Measurements from ENCODE around the gene NSF.
A peak's percentile ranks its signal among the peaks of the same experiment; 100 is the strongest.
"Not testable (repeated sequence)": the region's sequence is repeated elsewhere in the genome, so short reads cannot be mapped to it uniquely, and the experiment has no call there.

NSF gene

DNA sequence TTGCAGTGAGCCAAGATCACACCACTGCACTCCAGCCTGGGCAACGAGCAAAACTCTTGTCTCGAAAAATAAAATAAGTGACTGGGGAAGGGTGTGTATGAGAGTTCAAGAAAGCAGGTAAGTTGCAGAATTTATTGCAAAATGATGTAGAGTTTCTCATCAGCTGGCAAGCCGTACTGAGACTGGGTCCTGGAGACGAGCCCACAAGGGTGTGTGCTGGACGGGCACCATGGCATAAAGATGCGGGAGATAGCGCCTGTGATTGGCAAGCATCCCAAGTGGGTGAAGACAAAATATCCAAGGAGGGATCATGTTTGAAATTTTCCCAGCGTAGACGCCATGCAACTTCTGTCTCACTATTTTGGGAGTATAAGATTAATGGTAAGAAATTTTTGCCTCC lies 168.7 kb downstream of the NSF start:
- no peak for DNase-seq

DNA sequence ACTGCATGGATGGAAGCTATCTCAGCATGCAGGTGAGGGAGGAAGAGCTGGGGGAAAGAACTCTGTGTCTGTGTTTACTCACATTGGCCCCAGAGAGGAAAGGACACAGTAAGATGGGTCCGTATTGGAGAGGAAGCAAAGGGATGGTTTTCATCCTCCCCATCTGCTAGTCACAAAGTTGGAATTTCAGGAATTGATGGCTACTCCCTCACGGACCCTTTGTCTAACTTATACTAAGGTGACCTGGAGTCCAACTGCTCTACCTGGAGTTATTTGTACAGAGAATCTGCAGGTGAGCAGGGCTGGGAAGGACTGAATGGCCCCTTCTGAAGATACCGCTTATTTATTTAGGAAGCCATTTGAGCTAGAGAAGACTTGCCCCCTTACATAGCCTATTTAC lies 172.9 kb downstream of the NSF start:
- no peak for DNase-seq

DNA sequence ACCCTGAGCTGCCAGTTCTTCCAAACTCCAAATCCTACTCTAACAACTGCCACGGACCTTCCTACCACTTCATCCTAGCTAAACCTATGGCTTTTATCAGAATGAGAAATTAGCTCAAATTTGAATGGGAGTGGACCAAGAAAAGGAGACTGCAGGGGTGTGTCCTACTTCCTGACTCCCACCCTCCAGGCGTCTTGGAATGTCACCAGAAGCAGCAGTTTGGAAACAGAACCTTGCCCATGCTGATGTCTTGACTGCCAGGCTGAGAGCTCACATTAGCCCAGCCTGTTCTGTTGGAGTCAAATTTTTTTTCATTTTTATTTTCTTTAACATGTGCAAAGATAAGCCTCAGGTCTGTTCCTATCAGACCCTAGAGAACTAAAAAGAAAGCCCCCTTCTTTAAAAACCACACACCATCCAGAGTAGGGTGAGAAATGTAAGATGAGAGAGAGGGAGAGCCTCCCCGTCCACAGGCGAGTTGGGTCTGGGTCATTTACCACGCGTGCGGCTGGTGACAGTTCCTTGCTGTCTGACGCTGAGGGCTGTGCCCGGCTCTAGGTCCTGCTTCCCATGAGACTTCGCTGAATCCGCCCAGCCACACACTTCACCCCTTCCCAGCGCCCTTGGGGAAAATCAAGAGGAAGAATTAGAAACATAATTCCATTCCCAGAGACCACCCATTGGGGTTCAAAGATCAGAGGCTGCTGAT lies 173.7 kb downstream of the NSF start:
- no peak for DNase-seq

DNA sequence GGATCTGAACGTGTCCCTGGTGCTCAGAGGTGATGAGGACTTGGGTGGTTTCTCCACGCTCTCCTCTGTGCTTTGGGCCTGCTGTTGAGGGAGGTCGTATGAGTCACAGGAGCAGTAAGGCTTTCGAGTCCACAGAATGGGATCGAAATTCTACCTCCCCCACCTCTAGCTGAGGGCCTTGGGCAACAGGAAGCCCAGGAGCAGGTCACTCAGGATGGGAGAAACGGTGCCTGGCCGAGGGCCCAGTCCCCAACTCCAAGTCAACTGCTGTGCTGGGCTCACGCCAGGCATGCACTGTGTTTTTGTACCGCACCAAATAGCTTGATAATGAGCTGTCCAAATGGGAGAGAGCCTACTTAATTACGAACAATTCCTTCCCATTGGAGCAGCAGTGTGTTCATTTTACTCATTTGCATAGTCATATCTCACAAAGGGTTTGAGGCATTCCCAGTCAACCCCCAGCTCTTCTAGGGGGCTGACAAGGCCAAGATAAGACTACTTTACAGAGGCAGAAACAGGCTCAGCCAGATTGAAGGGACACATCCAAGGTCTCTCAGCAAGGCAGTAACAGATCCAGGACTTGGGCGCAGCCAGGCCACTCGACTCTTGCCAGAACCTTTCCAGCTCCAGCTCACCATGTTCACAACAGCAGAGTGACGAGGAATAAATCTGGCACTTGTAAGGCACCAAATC lies 174.4 kb downstream of the NSF start:
- no peak for DNase-seq

DNA sequence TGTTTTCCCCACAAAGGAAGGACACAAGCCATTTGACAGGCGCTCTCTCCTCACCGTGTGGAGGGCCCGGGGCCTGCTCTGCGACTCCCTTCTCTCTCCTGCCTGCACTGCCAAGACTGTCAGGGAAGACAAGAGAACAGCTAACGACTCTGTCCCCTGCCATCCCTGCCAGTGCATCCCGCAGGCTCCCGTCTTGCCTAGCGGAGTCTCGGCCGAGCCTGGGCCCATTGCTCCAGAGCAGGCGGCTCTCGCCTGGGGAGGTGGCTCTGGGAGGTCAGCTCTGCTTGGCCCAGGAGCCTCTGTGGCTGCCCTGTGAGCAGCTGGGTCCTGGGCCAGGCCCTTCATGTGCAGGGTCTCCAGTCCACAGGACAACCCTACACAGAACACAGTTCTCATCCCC lies 175.0 kb downstream of the NSF start:
- DNase-seq = no peak

DNA sequence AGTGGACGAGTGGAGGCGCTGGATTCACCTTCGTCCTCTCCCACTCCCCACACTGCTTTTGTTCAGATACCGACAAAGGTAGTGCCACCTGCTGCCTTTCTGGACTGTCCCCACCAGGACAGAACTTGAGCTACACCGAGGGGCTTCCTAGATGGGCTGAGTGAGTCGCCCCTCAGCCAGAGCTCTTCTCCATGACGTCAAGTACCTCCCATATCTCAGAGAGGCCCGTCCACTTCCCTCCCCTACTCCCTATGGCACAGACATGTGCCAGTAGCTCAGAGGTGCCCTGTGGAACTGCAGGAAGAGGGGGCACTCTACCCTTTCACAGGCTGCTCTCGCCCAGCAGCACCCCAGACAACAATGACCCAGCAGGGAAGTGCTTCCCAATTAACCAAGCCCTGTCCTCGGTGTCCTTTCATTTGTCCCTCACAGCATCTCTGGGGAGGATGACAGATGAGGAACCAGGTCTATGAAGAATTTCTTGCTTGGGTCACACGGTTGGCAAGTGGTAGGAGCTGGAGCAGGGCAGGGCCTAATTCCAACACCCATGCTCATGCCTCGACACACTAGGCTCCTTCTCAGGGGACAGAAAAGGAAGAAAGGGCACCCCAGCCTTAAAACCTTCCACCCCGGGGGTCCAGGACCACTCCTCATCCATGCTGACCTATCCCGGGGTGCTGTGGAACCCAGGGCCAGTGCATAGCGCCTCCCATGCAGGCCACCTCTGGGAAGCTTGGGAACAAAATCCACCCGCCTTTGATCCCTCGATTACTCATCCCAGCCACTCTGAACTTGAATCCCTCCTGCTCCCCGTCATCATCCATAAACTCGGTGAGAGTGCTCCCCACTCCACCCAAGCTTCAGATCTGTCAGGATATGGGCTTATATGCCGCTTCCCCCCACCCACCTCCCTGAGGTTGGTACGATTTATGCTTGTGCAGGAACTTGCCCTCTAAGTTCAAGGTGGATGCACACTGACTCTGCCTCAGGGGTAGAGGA lies 176.3 kb downstream of the NSF start:
- no peak for DNase-seq

DNA sequence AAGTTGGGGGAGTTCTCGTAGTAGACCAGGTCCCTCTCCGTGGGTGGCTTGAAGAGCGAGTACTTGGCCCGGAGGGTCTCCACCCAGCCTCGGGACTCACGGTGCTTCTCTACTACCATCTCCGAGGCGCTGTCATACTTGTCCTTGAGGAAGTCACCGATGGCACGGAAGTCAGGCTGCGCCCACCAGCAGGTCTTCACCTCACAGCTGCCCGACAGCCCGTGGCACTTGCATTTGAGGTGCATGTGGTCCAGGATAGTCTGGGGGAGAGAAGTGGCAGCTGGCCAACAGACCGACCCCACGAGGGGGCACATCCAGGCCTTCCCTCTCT lies 178.0 kb downstream of the NSF start:
- DNase-seq = no peak

DNA sequence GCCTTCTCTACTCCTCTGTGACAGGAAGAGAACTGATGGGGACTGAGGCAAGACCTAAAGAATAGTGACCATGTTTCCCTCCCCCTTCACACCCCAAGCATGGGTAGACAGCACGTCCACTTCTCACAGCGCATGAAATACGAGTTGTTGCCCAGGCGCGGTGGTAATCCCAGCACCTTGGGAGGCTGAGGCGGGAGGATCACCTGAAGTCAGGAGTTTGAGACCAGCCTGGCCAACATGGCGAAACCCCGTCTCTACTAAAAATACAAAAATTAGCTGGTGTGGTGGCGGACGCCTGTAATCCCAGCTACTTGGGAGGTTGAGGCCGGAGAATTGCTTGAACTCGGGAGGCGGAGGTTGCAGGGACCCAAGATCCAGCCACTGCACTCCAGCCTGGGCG lies 178.4 kb downstream of the NSF start:
- not testable (repeated sequence) for DNase-seq

DNA sequence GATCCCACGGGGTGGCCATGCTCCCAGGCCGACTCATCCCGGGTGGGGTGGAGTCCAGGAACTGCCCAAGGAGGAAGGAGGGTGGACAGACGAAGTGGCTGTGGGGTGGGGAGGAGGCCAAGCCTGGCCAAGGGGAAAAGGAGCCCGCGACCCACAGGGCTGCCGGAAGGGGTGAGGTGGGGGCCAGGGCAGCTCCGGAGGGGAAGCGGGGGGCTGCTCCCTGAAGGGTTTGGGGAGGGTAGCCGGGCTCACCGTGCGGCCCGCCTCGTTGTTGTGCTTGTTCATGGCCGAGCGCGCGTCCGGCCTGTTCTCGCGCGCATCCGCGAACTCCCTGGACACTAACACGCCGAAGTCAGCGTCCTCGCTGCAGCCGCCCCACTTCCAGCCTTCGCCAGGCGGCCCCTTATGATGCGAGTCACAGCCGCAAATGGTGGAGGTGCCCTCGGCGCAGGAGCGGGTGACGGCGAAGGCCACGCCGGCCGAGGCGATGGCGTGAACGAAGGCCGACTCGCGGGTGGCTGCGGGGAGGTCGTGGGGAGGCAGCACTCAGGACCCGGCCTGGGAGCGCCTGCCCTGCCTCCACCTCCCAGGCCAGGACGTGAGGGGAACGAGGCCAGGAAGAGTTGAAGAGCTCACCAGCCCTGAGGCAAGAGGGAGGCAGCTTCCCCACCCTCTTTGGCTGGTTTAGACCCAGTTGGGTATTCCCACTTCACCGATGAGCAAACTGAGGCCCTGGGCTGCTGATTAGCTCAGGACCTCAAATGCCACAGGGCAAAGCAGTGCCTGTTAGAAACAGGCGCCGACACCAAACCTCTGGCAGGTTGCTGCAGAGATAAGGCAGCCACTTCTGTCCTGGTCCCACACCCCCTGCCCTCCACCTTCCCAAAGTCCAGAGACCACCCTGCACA lies 179.3 kb downstream of the NSF start:
- DNase-seq = no peak

DNA sequence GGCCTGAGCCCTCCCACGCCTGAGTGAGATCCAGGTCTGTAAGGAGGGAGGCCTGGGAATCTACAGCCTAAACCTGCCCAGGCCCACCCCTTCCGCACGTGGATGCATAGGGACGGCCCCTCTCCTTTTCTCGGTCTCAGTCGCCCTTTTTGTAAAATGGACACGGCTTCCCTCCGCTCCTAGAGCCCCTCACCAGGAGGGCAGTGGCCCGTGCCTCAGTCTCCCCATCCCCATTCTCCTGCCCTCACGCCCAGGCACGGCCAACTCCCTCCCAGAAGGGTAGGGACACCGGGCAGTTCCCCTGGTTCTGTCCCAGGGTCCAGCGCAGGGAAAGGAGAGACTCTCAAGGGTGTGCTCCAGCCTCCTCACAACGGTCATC lies 180.0 kb downstream of the NSF start:
- DNase-seq = no peak

DNA sequence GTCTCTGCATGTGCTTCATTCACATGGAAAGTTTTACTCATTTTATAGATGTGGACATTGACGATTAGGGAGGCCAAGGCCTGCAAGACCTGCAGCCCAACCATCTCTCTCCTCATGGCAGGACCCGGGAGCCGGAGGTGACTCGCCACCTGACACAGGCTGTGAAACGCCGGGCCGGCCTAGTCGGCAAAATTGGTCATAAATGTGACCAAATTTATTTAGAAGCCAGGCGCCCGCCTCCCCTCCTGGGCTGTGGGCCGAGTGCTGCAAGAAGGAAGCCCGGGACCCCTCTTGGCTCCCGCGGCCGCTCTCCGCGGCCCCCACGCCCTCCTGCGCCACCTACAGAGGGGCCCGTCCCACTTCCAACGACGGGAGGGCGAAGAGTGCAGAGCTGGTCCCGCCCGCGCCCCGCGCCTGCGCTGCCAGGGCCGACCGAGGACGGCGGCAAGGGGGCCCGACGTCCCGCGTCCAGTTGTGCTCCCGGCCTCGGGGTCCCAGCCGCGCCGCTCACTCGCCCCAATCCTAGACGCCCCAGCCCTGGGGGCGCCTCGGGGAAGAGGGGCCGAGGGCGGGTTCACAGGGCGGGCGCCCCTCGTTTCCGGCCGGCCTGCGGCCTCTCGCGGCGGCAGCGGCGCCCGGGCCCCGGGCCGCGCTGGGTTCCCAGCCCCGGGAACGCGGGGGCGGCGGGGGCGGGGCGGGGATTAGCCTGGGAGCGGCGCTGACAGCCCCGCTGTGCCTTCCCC lies 180.5 kb downstream of the NSF start:
- DNase-seq = peak in 1 of 2 donors; percentile 20

DNA sequence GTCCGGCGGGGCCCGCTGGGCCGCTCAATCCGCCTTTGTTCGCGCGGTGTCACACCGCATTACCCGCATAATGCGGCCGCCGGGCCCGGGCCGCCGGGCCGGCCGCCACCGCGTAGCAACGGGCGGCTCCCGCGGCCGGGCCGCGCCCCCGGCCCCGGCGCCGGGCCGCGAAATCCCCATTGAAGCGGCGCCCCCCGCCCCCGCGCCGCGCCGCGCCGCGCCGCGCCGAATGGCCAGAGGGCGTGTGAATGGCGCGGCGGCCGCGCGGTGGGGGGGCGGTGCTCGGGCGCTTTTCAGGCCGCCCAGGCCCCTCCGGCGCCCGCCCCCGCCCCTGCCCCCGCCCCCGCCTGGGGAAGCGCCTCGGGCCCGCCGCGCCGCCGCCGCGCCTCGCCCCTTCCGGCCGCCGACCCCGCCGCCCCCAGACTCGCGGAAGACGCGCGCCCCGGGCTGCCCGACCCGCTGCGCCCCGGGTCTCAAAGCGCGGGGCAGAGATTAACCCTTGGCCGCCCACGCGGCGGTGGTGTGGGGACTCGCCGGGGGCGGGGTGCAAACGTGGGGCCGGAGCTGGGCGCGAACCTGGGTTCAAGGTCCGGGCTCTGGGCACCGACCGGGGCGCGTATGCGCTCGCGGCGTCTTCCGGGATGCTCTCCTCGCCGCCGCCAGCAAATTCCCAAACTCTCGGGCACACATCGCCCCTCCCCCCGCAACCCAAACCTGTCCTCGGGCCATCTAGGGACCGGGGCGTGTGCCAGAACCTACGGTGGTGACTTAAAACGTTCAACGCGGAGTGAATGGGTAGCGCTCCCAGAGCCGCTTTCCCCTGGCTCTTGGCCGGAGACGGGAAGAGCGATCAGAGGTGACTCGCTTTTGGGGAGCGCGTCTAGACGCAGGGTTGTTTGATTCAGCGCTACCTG lies 181.3 kb downstream of the NSF start:
- DNase-seq = no peak

DNA sequence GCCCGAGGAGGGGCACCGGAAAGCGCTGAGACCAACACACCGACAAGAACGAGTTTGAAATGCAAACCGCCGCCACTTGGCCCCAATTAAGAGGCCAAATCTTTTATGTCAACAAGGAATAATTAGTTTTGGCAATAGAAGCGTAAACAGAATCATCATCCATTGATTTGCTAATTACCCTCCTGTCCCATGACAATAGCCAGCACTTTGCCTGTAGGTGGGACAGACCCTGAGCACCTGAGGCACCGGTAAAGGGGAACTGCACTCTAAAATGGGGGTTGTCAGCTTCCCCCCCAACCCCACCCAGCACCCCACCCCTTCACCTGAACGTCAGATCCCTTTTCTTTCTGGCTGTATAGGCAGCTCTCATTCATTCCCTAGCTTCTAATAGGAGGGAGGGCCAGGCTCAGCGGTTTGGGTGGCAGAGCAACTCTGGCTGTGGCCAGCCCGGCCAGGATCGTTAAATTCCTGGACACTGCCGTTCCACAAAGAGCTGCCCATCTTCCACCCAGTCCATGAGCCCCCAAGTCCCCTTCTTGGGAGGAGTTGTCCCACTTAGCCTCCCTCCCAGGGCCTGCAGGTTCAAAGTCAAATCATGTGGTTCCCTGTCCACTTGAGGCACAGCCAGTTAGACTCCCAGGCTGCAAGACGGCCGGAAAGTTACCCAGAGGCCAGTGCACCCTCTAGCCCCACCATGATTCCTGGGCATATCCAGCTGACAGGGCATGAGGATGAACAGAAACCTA lies 182.2 kb downstream of the NSF start:
- no peak for DNase-seq

DNA sequence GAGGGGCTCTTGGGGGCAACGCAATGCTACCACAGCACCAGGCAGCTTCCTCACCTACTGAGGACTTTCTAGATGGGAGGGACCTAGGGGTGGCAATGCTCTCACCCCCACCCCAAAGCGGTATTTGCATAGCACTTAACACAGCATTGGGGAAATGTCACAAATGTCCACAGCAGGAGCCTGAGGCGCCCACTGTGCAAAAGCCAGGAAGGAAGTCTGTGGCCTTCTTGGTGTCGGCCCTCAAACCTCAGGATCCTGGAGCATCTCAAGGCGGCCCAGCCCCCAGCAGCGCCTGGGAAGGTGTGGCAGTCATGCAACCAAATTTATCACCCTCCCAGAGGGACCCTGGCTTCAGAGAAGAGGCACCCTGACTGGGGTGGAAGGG lies 182.7 kb downstream of the NSF start:
- DNase-seq = no peak

DNA sequence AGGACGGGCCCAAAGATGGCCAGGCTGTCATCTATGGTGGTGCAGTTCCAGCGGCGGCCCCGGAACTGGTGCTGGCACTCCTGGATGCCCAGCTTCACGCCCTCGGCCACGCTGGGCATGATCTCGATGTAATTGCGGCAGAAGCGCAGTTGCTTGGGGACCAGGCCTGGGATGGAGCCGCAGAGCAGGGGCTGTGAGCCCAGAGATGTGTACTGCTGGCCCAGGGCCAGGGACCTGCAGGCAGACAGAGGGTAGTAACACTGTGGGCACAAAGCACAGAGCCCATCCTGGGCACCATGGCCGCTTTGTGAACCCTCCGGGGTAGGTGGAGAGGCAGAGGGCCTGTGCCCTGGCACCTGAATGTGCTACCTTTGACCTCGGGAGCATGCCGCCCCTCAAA lies 183.2 kb downstream of the NSF start:
- DNase-seq = no peak

DNA sequence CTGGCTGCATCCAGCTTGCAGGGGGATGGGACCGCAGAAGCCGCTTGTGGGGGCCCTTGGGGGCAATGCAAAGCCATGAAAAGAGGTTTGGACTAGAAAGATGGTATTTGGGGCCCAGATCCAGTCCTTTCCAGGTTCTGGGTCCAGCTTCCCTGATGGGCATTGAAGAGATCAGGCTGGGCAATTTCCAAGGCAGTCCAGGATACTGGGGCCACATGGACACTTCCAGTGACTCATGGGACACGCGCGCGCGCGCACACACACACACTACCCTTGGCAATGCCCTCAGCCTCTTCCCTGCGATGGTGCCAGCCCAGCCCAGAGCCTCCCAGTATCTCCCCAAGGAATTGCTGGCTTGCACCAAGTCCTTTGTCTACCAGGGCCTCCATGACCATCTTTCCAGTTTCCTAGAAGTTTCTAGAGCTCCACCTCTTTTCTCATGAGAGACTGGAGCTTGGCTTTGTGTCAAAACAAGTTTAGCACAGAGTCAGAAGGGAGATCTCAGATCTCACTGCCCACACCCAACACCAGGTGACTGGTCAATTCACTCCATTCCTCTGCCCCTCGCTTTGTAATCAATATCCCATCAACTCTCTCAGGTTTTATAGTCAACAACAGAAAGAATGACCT lies 183.8 kb downstream of the NSF start:
- no peak for DNase-seq

DNA sequence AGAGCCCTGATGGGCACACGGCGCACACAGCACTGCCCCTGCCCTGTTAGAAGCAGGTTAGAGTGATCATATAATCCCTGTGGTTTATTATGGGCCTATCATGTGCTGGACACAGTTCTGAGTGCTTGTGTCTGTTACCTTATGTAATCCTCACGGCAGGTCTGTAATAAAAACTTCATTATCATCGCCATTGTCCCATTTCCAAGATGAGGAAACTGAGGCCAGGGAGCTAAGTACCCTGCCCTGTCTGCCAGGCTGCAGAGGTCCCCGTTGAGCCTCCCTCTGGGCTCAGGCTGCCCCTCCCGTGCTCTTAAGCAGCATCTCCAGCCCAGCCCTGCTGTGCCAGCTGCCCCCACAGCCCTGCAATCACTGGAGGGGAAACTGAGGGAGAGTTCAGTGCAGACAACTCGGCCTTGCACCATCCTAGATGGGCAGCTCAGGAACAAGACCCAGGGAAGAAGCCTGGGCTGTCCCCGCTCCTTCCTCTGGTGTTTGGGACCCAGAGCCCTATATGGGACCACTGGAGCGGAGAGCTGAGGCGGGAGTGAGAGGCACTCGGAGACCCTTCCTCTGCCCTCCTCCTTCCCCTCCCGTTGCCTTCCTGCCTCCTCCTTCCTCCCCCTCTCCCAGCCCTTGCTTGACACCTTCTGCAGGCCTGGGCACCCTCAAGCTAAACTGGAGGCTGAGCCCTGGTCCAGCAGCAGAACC lies 186.0 kb downstream of the NSF start:
- DNase-seq = no peak

DNA sequence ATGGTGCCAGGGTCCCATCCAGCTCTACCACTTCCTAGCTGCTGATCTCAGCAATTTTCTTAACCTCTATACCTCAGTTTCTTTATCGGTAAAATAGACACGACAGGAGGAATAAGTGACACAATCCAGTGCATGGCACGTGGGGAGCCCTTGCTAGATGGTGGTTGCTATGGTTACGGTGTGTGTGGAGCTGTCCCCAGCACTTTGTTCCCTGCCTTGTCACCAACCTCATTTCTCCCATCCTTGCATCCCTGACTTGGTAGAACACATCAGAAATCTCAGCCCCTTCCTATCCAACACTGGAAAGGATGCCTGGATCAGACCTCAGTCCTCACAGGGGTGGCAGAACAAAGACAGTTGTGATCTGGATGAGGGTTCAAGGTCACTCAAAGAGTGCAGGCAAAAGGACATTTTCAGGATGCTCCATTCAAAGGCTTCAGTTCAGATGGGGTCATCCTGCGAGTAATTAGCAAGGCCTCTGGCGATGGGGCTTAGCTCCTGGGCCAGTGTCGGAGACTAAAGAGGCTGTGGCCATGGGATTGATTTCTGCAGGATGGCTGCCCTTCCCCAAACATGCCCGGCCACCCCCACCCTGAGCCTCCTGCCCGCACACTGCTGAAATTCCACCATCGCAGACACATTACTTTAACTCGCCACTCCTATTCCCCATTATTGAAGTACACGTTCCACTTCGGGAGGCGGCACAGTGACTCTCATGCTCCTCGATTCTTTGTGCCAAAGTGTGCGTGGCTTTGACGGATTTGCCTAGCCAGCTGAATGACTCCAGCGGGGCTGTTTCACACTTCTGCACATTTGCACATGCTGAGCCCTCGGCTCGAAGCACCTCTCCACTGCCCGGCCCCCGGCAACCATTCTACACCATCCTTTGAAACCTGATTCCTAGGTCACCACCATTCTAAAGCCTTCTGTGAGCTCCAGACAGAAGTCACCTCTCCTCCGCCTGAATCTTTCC lies 187.8 kb downstream of the NSF start:
- no peak for DNase-seq
